ENCODE data around the gene NFATC2. TPM values are rescaled to one million over a fixed set of nuclear protein-coding genes. Genes with fewer than 3 reads are reported as not detected.
"Not testable (repeated sequence)": the region's sequence is repeated elsewhere in the genome, so short reads cannot be mapped to it uniquely, and the experiment has no call there.

The NFATC2 gene
- total RNA-seq, 1 experiment from 2014 or later: 0.28 TPM

GRCh38 chr20:51354769-51355319 lies 187.7 kb downstream of the NFATC2 start:
- peak; percentile 98 for DNase-seq (ENCODE audit: low spot score)

GRCh38 chr20:51354191-51354768 lies 188.2 kb downstream of the NFATC2 start:
- DNase-seq (ENCODE audit: low spot score): peak; percentile 72

- no peak for DNase-seq (ENCODE audit: low spot score)
Observed at GRCh38 chr20:51353491-51353890, 189.0 kb downstream of the NFATC2 start.

GRCh38 chr20:51352791-51353190 lies 189.7 kb downstream of the NFATC2 start:
- DNase-seq (ENCODE audit: low spot score): no peak

GRCh38 chr20:51350941-51351631 lies 191.4 kb downstream of the NFATC2 start:
- peak; percentile 53 for DNase-seq (ENCODE audit: low spot score)

- DNase-seq (ENCODE audit: low spot score): no peak
Observed at GRCh38 chr20:51348876-51349275, 193.6 kb downstream of the NFATC2 start.

GRCh38 chr20:51347831-51348230 lies 194.7 kb downstream of the NFATC2 start:
- DNase-seq (ENCODE audit: low spot score): no peak

DNA sequence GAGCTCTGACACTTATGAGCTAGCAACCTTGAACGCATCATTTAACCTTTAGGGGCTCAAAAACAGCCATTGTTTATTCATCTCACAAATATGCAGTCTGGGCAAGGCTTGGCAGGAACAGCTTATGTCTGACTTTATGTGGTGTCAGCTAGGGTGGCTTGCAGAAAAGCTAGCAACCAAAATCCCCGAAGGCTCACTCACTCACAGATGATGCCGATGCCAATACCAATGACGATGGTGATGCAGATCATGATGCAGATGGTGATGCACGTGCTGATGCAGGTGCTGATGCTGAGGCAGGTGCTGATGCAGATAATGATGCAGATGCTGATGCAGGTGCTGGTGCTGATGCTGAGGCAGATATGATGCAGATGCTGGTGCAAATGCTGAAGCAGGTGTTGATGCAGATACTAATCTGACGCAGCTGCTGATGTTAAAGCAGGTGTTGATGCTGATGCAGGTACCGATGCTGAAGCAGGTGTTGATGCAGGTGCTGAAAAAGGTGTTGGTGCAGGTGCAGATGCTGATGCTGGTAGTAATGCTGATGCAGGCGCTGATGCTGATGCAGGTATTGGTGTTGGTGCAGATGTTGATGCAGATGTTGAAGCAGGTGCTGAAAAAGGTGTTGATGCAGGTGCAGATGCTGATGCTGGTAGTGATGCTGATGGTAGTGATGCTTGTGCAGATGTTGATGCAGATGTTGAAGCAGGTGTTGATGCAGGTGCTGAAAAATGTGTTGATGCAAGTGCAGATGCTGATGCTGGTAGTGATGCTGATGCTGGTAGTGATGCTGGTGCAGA lies 195.6 kb downstream of the NFATC2 start:
- DNase-seq (ENCODE audit: low spot score): peak; percentile 82

DNA sequence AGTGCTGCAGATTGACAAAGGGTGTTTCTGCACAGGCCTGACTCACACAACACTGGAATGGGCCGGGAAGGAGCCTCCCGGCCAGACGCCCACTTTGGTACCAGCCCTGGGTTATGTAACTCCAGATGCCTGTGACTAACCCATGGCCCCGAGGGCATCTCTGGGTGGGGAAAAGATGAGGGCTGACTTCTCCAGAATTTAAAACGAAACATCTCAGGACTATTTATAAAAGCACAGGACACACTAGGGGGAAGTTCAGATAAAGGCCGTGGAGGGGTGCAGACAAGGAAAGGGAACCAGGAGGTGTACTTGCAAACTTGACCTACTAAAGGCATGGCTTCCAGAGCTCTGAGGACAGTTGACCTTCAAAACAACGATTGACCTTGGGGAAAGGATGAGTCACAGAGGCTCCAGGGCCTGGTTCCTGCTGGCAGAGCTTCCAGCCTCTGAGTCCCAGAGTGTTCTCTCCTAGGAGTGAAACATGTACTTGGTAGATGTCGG lies 196.9 kb downstream of the NFATC2 start:
- DNase-seq (ENCODE audit: low spot score): peak; percentile 69

DNA sequence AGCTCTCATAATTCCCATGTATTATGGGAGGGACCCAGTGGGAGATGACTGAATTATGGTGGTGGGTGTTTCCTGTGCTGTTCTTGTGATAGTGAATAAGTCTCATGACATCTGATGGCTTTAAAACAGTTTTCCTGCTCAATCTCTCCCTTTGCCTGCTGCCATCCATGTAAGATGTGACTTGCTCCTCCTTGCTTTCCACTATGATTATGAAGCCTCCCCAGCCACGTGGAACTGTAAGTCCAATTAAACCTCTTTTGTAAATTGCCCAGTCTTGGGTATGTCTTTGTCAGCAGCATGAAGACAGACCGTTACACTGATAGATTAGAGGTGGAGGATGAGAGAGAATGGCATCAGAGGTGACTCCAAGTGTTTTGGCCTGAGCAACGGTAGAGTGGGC lies 198.7 kb downstream of the NFATC2 start:
- DNase-seq (ENCODE audit: low spot score): not testable (repeated sequence)

DNA sequence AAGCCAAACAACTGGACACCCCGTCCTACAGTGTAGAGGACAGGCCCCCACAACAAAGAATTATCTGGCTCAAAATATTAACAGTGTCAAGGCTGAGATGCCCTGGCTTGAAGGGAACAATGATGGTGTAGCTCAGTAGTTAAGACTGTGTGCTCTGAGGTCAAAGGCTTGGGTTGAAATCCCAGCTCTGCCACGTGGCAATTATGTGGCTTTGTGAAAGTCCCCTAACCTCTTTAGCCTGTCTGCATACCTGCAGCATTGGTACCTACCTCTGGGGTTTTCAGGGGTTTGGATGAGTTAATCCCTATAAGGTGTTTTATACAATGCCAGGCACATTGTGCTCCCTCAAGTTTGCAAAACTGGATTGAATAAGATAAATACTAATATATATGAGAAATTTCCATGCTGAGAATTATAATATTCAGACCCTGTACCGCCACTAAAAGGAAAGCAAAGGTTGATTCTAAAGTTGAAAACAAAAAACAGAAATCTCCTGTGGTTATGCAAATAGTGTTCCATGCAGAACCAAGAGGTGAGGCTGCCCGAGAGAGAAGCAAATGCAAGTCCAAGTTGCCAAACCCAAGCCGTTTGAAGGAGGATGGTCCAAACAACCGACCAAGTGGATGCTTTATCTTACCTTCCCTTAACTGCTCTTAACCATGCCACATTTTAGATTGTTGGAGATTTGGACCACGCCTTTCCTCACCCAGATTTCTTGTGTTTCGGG lies 199.8 kb downstream of the NFATC2 start:
- no peak for DNase-seq (ENCODE audit: low spot score)

DNA sequence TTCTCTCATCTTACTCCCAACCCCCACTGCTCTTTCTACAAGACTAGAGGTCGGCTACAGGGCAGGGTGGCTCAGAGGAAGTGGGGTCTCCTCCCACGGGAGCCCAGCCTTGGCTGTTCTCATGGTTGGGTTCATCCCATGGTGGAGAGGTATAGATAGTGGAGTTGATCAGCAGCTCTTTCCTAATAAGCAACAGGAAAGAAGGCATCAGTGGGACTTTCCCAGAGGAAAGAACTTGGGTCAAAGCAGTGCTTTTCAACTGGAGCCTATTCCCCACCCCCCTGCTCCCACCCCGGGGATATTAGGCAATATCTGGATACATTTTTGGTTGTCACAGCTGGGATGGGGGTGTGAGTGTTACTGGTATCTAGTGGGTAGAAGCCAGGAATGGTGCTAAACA lies 200.9 kb downstream of the NFATC2 start:
- DNase-seq (ENCODE audit: low spot score): no peak

GRCh38 chr20:51340451-51340840 lies 202.1 kb downstream of the NFATC2 start:
- no peak for DNase-seq (ENCODE audit: low spot score)

- no peak for DNase-seq (ENCODE audit: low spot score)
Observed at GRCh38 chr20:51339721-51340450, 202.6 kb downstream of the NFATC2 start.

DNA sequence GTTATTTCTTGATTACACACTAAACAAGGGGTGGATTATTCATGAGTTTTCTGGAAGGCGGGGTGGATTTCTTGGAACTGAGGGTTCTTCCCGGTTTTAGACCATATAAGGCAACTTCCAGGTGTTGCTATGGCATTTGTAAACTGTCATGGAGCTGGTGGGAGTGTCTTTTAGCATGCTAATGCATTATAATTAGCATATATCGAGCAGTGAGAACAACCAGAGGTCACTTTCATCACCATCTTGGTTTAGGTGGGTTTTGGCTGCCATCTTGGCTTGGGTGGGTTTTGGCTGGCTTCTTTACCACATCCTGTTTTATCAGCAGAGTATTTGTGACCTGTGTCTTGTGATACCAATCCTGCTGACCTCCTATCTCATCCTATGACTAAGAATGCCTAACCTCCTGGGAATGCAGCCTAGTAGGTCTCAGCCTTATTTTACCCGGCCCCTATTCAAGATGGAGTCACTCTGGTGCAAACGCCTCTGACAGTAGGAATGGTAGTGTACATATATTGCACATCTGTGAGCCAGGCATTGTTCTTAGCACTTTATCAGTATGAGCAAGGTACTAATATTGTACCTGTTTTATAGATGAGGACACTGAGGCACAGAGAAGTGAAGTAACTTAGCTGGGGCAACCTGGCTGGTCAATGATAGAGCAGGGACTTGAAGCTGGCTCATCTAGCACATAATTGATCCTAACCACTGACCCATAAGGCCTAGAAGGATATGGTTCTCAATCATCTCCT lies 203.7 kb downstream of the NFATC2 start:
- DNase-seq (ENCODE audit: low spot score): peak; percentile 93

DNA sequence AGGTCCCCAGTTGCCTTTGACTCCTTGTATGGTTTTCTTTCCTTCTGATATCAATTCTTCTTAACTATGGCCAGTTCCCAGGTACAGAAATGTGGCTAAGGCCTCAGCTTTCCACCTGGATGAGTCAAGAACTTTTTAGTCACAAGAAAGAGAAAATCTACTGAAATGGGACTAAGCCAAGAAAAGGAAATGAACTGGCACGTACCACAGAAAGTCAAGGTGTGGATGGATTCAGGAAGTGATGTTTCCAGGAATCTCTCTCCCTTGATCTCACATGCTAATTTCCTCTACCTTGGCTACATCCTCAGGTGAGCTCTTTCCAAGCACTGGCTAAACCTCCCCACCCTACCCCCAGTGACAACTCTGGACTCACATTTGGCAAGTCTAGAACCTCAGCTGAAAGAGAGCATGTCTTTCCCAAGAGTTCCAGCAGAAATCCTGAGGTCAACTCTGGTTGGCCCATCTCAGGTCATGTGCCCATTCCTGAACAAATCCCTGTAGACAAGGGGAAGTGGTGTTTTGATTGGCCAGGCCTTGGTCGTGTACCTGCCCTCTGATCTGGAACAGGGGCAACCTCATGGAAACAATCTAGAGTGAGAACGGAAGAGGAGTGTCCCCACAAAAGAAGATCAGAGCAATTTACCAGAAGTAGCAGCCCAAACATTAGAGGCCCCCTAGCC lies 205.3 kb downstream of the NFATC2 start:
- DNase-seq (ENCODE audit: low spot score): no peak

Measured in A172 (cell line).